ENCODE measurements around the gene PSTK. TPM values are rescaled to one million over a fixed set of nuclear protein-coding genes. Genes with fewer than 3 reads are reported as not detected.

The PSTK gene
- total RNA-seq, 6 experiments from 2014 or later: 3.0 to 6.9 (median 4.0) TPM

GRCh38 chr10:123007558-123008354, 27.6 kb downstream of the PSTK start:
- H3K9me3 ChIP-seq: no peaks in the 10 kb centered on the region
- DNase-seq: peak; percentile 55 to 68 (median 59)
- peaks cover 0 to 48% (median 12%) of the 10 kb centered on the region in 4 donors for H3K4me1 ChIP-seq
- 2% methylated on average over 22 of the region's 30 CpGs for WGBS (ENCODE audit: insufficient coverage, low coverage, low lambda C conversion rate, missing lambda C conversion rate)
- peak overlapping the region; percentile 94 to 97 (median 96) for H3K27ac ChIP-seq
- intact Hi-C loops (cut with DNase I): no loop called here
- no peaks in the 10 kb centered on the region for H3K27me3 ChIP-seq
- ATAC-seq: peak; percentile 54 to 64 (median 58)
- no peak for TF ChIP-seq POLR2A (IDR thresholded peaks at IDR 0.05)
- no peak for TF ChIP-seq CTCF (IDR thresholded peaks at IDR 0.05)
- H3K36me3 ChIP-seq: no peaks in the 10 kb centered on the region
- peak overlapping the region; percentile 90 to 99 (median 91) for H3K4me3 ChIP-seq

- DNase-seq (peak; percentile 96 to 97 (median 97)), ATAC-seq (peak; percentile 91 to 97 (median 94))
- H3K27ac ChIP-seq: peak within 1 kb of the TSS; percentile 94 to 97 (median 96)
- no peaks in the 10 kb centered on the region for H3K36me3 ChIP-seq
- H3K4me3 ChIP-seq: peak within 1 kb of the TSS; percentile 90 to 99 (median 91)
- H3K27me3 ChIP-seq: no peaks in the 10 kb centered on the region
- intact Hi-C loops (cut with DNase I): no loop called here
- TF ChIP-seq CTCF (IDR thresholded peaks at IDR 0.05) (no peak), POLR2A (IDR thresholded peaks at IDR 0.05) (peak; percentile 97)
- WGBS (ENCODE audit: insufficient coverage, low coverage, low lambda C conversion rate, missing lambda C conversion rate): under 1% methylated on average over 22 of the region's 68 CpGs
- peaks cover 0 to 48% (median 12%) of the 10 kb centered on the region in 4 donors for H3K4me1 ChIP-seq
- H3K9me3 ChIP-seq: no peaks in the 10 kb centered on the region
These were observed 28.3 kb downstream of the PSTK start, which contains the start of the genes ACADSB and IKZF5 for GRCh38 chr10:123008355-123009104. ACADSB (plus strand) TSS chr10:123009006; CDS start chr10:123009030, 24 bp downstream. IKZF5 (minus strand) TSS chr10:123008795; CDS start chr10:122998625, 10,170 bp downstream.

GRCh38 chr10:123009105-123009820, 29.1 kb downstream of the PSTK start:
- peak; percentile 43 to 60 (median 48) for DNase-seq
- ATAC-seq: peak; percentile 6 to 33 (median 20)

More at GRCh38 chr10:123009105-123009820, 29.1 kb downstream of the PSTK start:
- Histone ChIP-seq H3K4me1 (peaks cover 0 to 47% (median 12%) of the 10 kb centered on the region in 4 donors), H3K36me3 (no peaks in the 10 kb centered on the region), H3K4me3 (peak overlapping the region; percentile 90 to 99 (median 91)), H3K27me3 (no peaks in the 10 kb centered on the region), H3K9me3 (no peaks in the 10 kb centered on the region), H3K27ac (peak overlapping the region; percentile 84 to 97 (median 96))
- WGBS (ENCODE audit: insufficient coverage, low coverage, low lambda C conversion rate, missing lambda C conversion rate): under 1% methylated on average over 22 of the region's 34 CpGs
- TF ChIP-seq CTCF (IDR thresholded peaks at IDR 0.05) (no peak), POLR2A (IDR thresholded peaks at IDR 0.05) (no peak)
- intact Hi-C loops (cut with DNase I): no loop called here

Data from right lobe of liver (tissue), 6 donors.